Keratinocyte (primary cell): ENCODE measurements around the gene CCDC3. TPM values are rescaled to one million over a fixed set of nuclear protein-coding genes. Genes with fewer than 3 reads are reported as not detected.

Experiments used
- DNase-seq: peaks from one replicate; pipeline ENCODE4 v3.0.0-alpha.2; 2011; ENCODE audit warnings: low read depth, missing footprints, low spot score
- FAIRE-seq: peaks from 2 replicates; lab custom pipeline; 2011; peaks lifted over from hg19 to GRCh38; lab: Jason Lieb, UNC
- H2AFZ ChIP-seq: 2 replicates; pipeline ENCODE4 v1.6.0; 2012; ENCODE audit warnings: low read length, control low read depth, inconsistent platforms; ENCODE audit not compliant: control insufficient read depth
- H3K27ac ChIP-seq: 2 replicates; pipeline ENCODE4 v1.5.1; 2011; ENCODE audit warnings: low read length; ENCODE audit not compliant: control insufficient read depth, insufficient read depth
- H3K27me3 ChIP-seq: 3 replicates; pipeline ENCODE4 v1.6.0; 2011; ENCODE audit warnings: low read length; ENCODE audit not compliant: control insufficient read depth, insufficient read depth; ENCODE audit errors: extremely low read depth
- H3K36me3 ChIP-seq, 2 experiments: 2 replicates in 1 of 2; 3 replicates in 1 of 2; pipeline ENCODE4 v1.5.1; 2011; ENCODE audit warnings: low read length in 2 of 2, mild to moderate bottlenecking in 1 of 2; ENCODE audit not compliant: control insufficient read depth in 2 of 2, insufficient read depth in 2 of 2; ENCODE audit errors: extremely low read depth in 1 of 2
- H3K4me1 ChIP-seq: 3 replicates; pipeline ENCODE4 v1.5.1; 2011; ENCODE audit warnings: low read length; ENCODE audit not compliant: control insufficient read depth, insufficient read depth; ENCODE audit errors: extremely low read depth
- H3K4me2 ChIP-seq: 3 replicates; pipeline ENCODE4 v1.6.0; 2011; ENCODE audit warnings: low read depth, low read length; ENCODE audit not compliant: control insufficient read depth, insufficient read depth; ENCODE audit errors: extremely low read depth
- H3K4me3 ChIP-seq, 3 experiments: fragments of 200-600 bp in 1 of 3; sonication (generic) in 1 of 3; 2 replicates in 2 of 3; 3 replicates in 1 of 3; pipeline ENCODE4 v1.5.1; 2011 to 2016; ENCODE audit warnings: low read length in 3 of 3, mild to moderate bottlenecking in 3 of 3, control low read depth in 2 of 3, inconsistent platforms in 1 of 3, low read depth in 1 of 3, mixed read lengths in 1 of 3, mixed run types in 1 of 3, moderate library complexity in 1 of 3; ENCODE audit not compliant: control insufficient read depth in 2 of 3, insufficient read depth in 2 of 3; ENCODE audit errors: extremely low read depth in 1 of 3
- H3K79me2 ChIP-seq: 2 replicates; pipeline ENCODE4 v1.6.0; 2012; ENCODE audit warnings: low read length; ENCODE audit not compliant: control insufficient read depth, insufficient read depth
- H3K9ac ChIP-seq: 3 replicates; pipeline ENCODE4 v1.6.0; 2011; ENCODE audit warnings: low read length; ENCODE audit not compliant: control insufficient read depth, insufficient read depth; ENCODE audit errors: extremely low read depth
- H3K9me1 ChIP-seq: 3 replicates; pipeline ENCODE4 v1.6.0; 2011; ENCODE audit warnings: low read length; ENCODE audit not compliant: control insufficient read depth, insufficient read depth; ENCODE audit errors: extremely low read depth
- H3K9me3 ChIP-seq: 2 replicates; pipeline ENCODE4 v1.5.1; 2012; ENCODE audit warnings: low read depth, low read length; ENCODE audit not compliant: control insufficient read depth
- H4K20me1 ChIP-seq: 3 replicates; pipeline ENCODE4 v1.6.0; 2011; ENCODE audit warnings: low read length; ENCODE audit not compliant: control insufficient read depth, insufficient read depth; ENCODE audit errors: extremely low read depth
- CTCF ChIP-seq, 3 experiments: IDR thresholded peaks in 1 of 3; conservative IDR thresholded peaks in 1 of 3; optimal IDR thresholded peaks in 1 of 3; 2 replicates in 2 of 3; 3 replicates in 1 of 3; pipeline versions ENCODE3 to v1.5.1; 2011; ENCODE audit warnings: low read length in 3 of 3, mild to moderate bottlenecking in 3 of 3, moderate library complexity in 2 of 3, control low read depth in 1 of 3, inconsistent platforms in 1 of 3; ENCODE audit not compliant: insufficient read depth in 2 of 3; ENCODE audit errors: extremely low read depth in 1 of 3
- EZH2 ChIP-seq: IDR thresholded peaks from one replicate; pipeline ENCODE4 v1.6.1; 2012; ENCODE audit warnings: inconsistent platforms, mild to moderate bottlenecking, low read length, moderate library complexity
- dilution Hi-C: fragments of 300-500 bp; cut with MboI; formaldehyde crosslinking; loops from one replicate; pipeline ENCODE4 v1.7.0; 2020; ENCODE audit warnings: low sequenced_read_pairs; ENCODE audit not compliant: extremely low pct_ligation_motif_present
- polyA plus RNA-seq, 5 experiments: library from polyadenylated mRNA; depleted of rRNA in 3 of 5; stranded (reverse) in 3 of 5; stranded (forward) in 1 of 5; unstranded in 1 of 5; fragments of >200 nt; gene quantifications; 1 replicate in 1 of 5; 2 replicates in 3 of 5; 3 replicates in 1 of 5; pipeline versions ENCODE4 v1.2.1 to v1.2.3, GENCODE V29; 2011 to 2012; ENCODE audit warnings: missing spikeins in 2 of 5, low read depth in 1 of 5, low replicate concordance in 1 of 5

The CCDC3 gene
- polyA plus RNA-seq, 1 donor (not counting 4 experiments of a cell fraction or from before 2014, with no cell fraction given), result 0.39 TPM

- H3K4me1 ChIP-seq, result peaks cover 21% of the 10 kb centered on the region
- dilution Hi-C loops, result no loop called here
- H3K27me3 ChIP-seq, result no peaks in the 10 kb centered on the region
- H3K4me2 ChIP-seq, result peak overlapping the region; percentile 28
- no peaks in the 10 kb centered on the region for H3K36me3 ChIP-seq
- no peaks in the 10 kb centered on the region for H3K9me1 ChIP-seq
- no peak overlapping the region for H2AFZ ChIP-seq
- H3K4me3 ChIP-seq, result no peak overlapping the region
- H3K9me3 ChIP-seq, result no peaks in the 10 kb centered on the region
- H4K20me1 ChIP-seq, result no peaks in the 10 kb centered on the region
- TF ChIP-seq CTCF (optimal IDR thresholded peaks at IDR 0.05 in 1 of 3, IDR thresholded peaks at IDR 0.05 in 1 of 3, conservative IDR thresholded peaks at IDR 0.05 in 1 of 3; ENCODE audit: extremely low read depth in 1 of 3, insufficient read depth in 2 of 3, low read length in 3 of 3) (no peak), EZH2 (no peak)
- H3K79me2 ChIP-seq, result no peaks in the 10 kb centered on the region
- H3K27ac ChIP-seq, result no peak overlapping the region
- FAIRE-seq, result peak; percentile 98
- no peak overlapping the region for H3K9ac ChIP-seq
- no peak for DNase-seq
Observed at GRCh38 chr10:12937527-12937926, 64.0 kb downstream of the CCDC3 start.

- Histone ChIP-seq H3K9me1 (no peaks in the 10 kb centered on the region), H3K4me1 (peaks cover 21% of the 10 kb centered on the region), H4K20me1 (no peaks in the 10 kb centered on the region), H3K9me3 (no peaks in the 10 kb centered on the region), H2AFZ (peak overlapping the region; percentile 73), H3K9ac (no peak overlapping the region), H3K79me2 (no peaks in the 10 kb centered on the region), H3K36me3 (no peaks in the 10 kb centered on the region), H3K27me3 (no peaks in the 10 kb centered on the region), H3K4me2 (peak overlapping the region; percentile 51), H3K4me3 (no peak overlapping the region), H3K27ac (peak overlapping the region; percentile 17)
- DNase-seq (no peak), FAIRE-seq (peak; percentile 95)
- dilution Hi-C loops, result no loop called here
- TF ChIP-seq EZH2, result no peak
- no peak for TF ChIP-seq CTCF (optimal IDR thresholded peaks at IDR 0.05 in 1 of 3, IDR thresholded peaks at IDR 0.05 in 1 of 3, conservative IDR thresholded peaks at IDR 0.05 in 1 of 3; ENCODE audit: extremely low read depth in 1 of 3, insufficient read depth in 2 of 3, low read length in 3 of 3)
Observed at GRCh38 chr10:12934777-12935176, 66.7 kb downstream of the CCDC3 start.
